ENCODE results near the gene RPL13. TPM values are rescaled to one million over a fixed set of nuclear protein-coding genes. Genes with fewer than 3 reads are reported as not detected.

The RPL13 gene
- total and polyA plus RNA-seq, 10 of the 15 experiments (the other 5 are each of a cell fraction or from before 2014, with no cell fraction given) = 386 to 9,428 (median 2,486) TPM

- RAD21 ChIA-PET (ENCODE audit: unreplicated experiment) = interaction anchor here (1.3 kb wide), 1 partner anchor 124 kb away, joined by 5 read pairs; no protein-coding TSS in a partner anchor
- H3K36me3 ChIP-seq (ENCODE audit: control insufficient read depth in 2 of 2, insufficient read depth in 2 of 2, low read length in 1 of 2) = no peaks in the 10 kb centered on the region
- H3K79me2 ChIP-seq (ENCODE audit: control insufficient read depth, insufficient read depth, low read length) = no peaks in the 10 kb centered on the region
- H3K9me3 ChIP-seq (replicated peaks; ENCODE audit: control insufficient read depth, insufficient read depth, low read length) = no peaks in the 10 kb centered on the region; the same call in 2 of the 3 replicates
- in situ Hi-C loops (cut with MboI) (no loop called here), intact Hi-C loops (cut with micrococcal nuclease; ENCODE audit: unreplicated experiment) (no loop called here)
- H3K4me2 ChIP-seq (ENCODE audit: control insufficient read depth, insufficient read depth) = no peak overlapping the region
- H3K27me3 ChIP-seq (replicated peaks in 1 of 2; ENCODE audit: control insufficient read depth in 2 of 2, insufficient read depth in 2 of 2, low read length in 1 of 2) = no peaks in the 10 kb centered on the region; a peak in 1 of 4 replicates
- H3K9ac ChIP-seq (ENCODE audit: control insufficient read depth, insufficient read depth, low read length) = no peak overlapping the region
- no peak overlapping the region for H3K27ac ChIP-seq (ENCODE audit: control insufficient read depth, insufficient read depth)
- no TSS peak for BruUV-seq (replicated peaks)
- peak overlapping the region; percentile 36; the same call in 1 of the 2 replicates for H3K4me3 ChIP-seq
- DNase-seq (ENCODE audit: low read depth, low spot score) = no peak
- WGBS (ENCODE audit: insufficient coverage, insufficient replicate concordance, low lambda C conversion rate, missing lambda C conversion rate) = 71% methylated on average over 58 of the region's 89 CpGs
- CTCF ChIA-PET = no interaction called here
- H4K20me1 ChIP-seq (ENCODE audit: control insufficient read depth, insufficient read depth) = no peaks in the 10 kb centered on the region
- H3K4me1 ChIP-seq (ENCODE audit: control insufficient read depth, insufficient read depth, low read length) = peaks cover 15% of the 10 kb centered on the region
- no peak overlapping the region for H2AFZ ChIP-seq (ENCODE audit: control insufficient read depth, low read depth, low read length)
- no peak for FAIRE-seq
- POLR2A ChIA-PET = interaction anchor here (0.5 kb wide), 1 partner anchor 285 kb away, joined by 3 read pairs; no protein-coding TSS in a partner anchor
- SMC1A ChIA-PET (ENCODE audit: uncharacterized antibody, unreplicated experiment) = no interaction called here
- TF ChIP-seq SP1 (IDR thresholded peaks at IDR 0.05; ENCODE audit: low read depth, low read length) (no peak), SREBF2 (IDR thresholded peaks at IDR 0.05; ENCODE audit: low read length) (no peak), RCOR1 (conservative IDR thresholded peaks at IDR 0.05; ENCODE audit: low read depth, low read length) (no peak), SUPT20H (IDR thresholded peaks at IDR 0.05; ENCODE audit: borderline replicate concordance, control insufficient read depth, low read depth, low read length) (no peak), SMC3 (IDR thresholded peaks at IDR 0.05; ENCODE audit: borderline replicate concordance, low read length) (no peak), RUNX3 (IDR thresholded peaks at IDR 0.05; ENCODE audit: low read length) (no peak), IKZF1 (conservative IDR thresholded peaks at IDR 0.05) (no peak), GATAD2B (conservative IDR thresholded peaks at IDR 0.05; ENCODE audit: low read depth) (0 out of 2 replicates have a peak, but pooled peaks have one; percentile 1), CBFB (IDR thresholded peaks at IDR 0.05; ENCODE audit: low read depth) (no peak)
- no peak for ATAC-seq
Observed at GRCh38 chr16:89576153-89577054, 15.9 kb downstream of the RPL13 start.
